GM12878 (cell line): Measurements from ENCODE around the gene HSD17B12.

Experiments used
- ATF2 ChIP-seq: IDR thresholded peaks from 2 replicates; pipeline ENCODE4 v1.6.1; 2012; ENCODE audit warnings: low read length, inconsistent platforms
- CTCF ChIP-seq, 3 experiments: IDR thresholded peaks in 2 of 3; conservative IDR thresholded peaks in 1 of 3; 2 replicates each; pipeline ENCODE4 v1.5.1; 2011; ENCODE audit warnings: low read depth in 3 of 3, low read length in 3 of 3, mild to moderate bottlenecking in 3 of 3, control low read depth in 2 of 3, moderate library complexity in 2 of 3, inconsistent platforms in 1 of 3, mixed read lengths in 1 of 3; ENCODE audit not compliant: control insufficient read depth in 2 of 3, insufficient read depth in 1 of 3; ENCODE audit errors: extremely low read depth in 1 of 3
- E2F8 ChIP-seq: fragments of 450-650 bp; IDR thresholded peaks from 2 replicates; pipeline ENCODE4 v1.6.1; 2018; ENCODE audit warnings: mild to moderate bottlenecking, low read depth, moderate library complexity; ENCODE audit not compliant: partially characterized antibody
- LARP7 ChIP-seq: fragments of 450-650 bp; IDR thresholded peaks from 2 replicates; pipeline ENCODE4 v1.6.1; 2017; ENCODE audit warnings: mild to moderate bottlenecking
- NRF1 ChIP-seq: conservative IDR thresholded peaks from 2 replicates; pipeline ENCODE4 v1.6.1; 2011; ENCODE audit warnings: mild to moderate bottlenecking, low read depth, low read length, improper control_type of control experiment
- TCF7 ChIP-seq: IDR thresholded peaks from 2 replicates; pipeline ENCODE4 v1.6.1; 2014; ENCODE audit warnings: antibody characterized with exemption, borderline replicate concordance
- ZBTB40 ChIP-seq: fragments of 450-650 bp; IDR thresholded peaks from 2 replicates; pipeline ENCODE4 v1.6.1; 2016; ENCODE audit warnings: mild to moderate bottlenecking, moderate library complexity, borderline replicate concordance

GRCh38 chr11:43770173-43770572, 89.6 kb downstream of the HSD17B12 start:
- TF ChIP-seq NRF1 (no peak), CTCF (IDR thresholded peaks at IDR 0.05 in 2 of 3, conservative IDR thresholded peaks at IDR 0.05 in 1 of 3; ENCODE audit: control insufficient read depth in 2 of 3, extremely low read depth in 1 of 3, insufficient read depth in 1 of 3, low read depth in 3 of 3, low read length in 3 of 3) (no peak), ZBTB40 (no peak), ATF2 (no peak), LARP7 (no peak), TCF7 (no peak), E2F8 (no peak)
